ENCODE results near the gene ICAM4. TPM values are rescaled to one million over a fixed set of nuclear protein-coding genes. Genes with fewer than 3 reads are reported as not detected.
"Not testable (repeated sequence)": the region's sequence is repeated elsewhere in the genome, so short reads cannot be mapped to it uniquely, and the experiment has no call there.

Gene ICAM4
- total RNA-seq, 4 donors from 2014 or later = 1.3 TPM; not detected in 3

- DNase-seq (ENCODE audit: low spot score in 2 of 2) = no peak
- WGBS, 2 donors = 55 to 69% methylated on average over 22 to 23 of the region's 26 CpGs
- Histone ChIP-seq H3K36me3 (peaks cover 0 to 4% (median 0%) of the 10 kb centered on the region in 3 donors), H3K4me1 (peaks cover 0 to 32% (median 13%) of the 10 kb centered on the region in 4 donors), H3K4me3 (peak overlapping the region in 1 of 4 donors; percentile 92), H3K27me3 (no peaks in the 10 kb centered on the region), H3K9me3 (no peaks in the 10 kb centered on the region), H3K27ac (peak overlapping the region in 3 of 4 donors; percentile 70 to 97 (median 92))
- no peak for TF ChIP-seq CTCF (IDR thresholded peaks at IDR 0.05)
- TF ChIP-seq EP300 (IDR thresholded peaks at IDR 0.05) = no peak
- TF ChIP-seq POLR2A (IDR thresholded peaks at IDR 0.05) = no peak
These were observed 48.7 kb downstream of the ICAM4 start for GRCh38 chr19:10335352-10335985.

GRCh38 chr19:10336725-10337124 is 50.0 kb downstream of the ICAM4 start:
- H3K27ac ChIP-seq; H3K9me3 ChIP-seq; H3K27me3 ChIP-seq; DNase-seq (ENCODE audit: low spot score in 2 of 2); H3K4me3 ChIP-seq; H3K36me3 ChIP-seq: not testable (repeated sequence)
- WGBS, 2 donors = 91 to 96% methylated on average over 9 of the region's 9 CpGs
- peaks cover 0 to 28% (median 12%) of the 10 kb centered on the region in 4 donors for H3K4me1 ChIP-seq

Small RNA genes within 50 kb of the gene (small RNA-seq; reads per million reads assigned to genes)
- not detected for gene AC011511.1
- gene AC011511.4 = not detected

Other genes with a start within 250 kb of the ICAM4 start
- gene SHFL, start 200.6 kb upstream of the ICAM4 start, total RNA-seq = 10 to 100 TPM; 25.1 to 58.6 (median 43.4) TPM
- under 1 TPM in 3 of 4 donors, not detected in 1; 0.21 to 0.60 (median 0.22) TPM for gene ANGPTL6, start 184.3 kb upstream of the ICAM4 start, total RNA-seq
- gene PPAN, start 180.6 kb upstream of the ICAM4 start, total RNA-seq = 10 to 100 TPM; 25.7 to 45.3 (median 35.8) TPM
- 10 to 100 TPM in 1 of 4 donors, 1 to 10 TPM in 3; 2.1 to 19.5 (median 4.2) TPM for gene P2RY11, start 175.3 kb upstream of the ICAM4 start, total RNA-seq
- gene EIF3G, start 167.1 kb upstream of the ICAM4 start, total RNA-seq = 100 to 1,000 TPM; 263 to 326 (median 290) TPM
- 10 to 100 TPM; 48.2 to 72.9 (median 55.2) TPM for gene DNMT1, start 92.0 kb upstream of the ICAM4 start, total RNA-seq
- gene S1PR2, start 55.6 kb upstream of the ICAM4 start, total RNA-seq = 10 to 100 TPM; 11.6 to 13.3 (median 12.2) TPM
- 10 to 100 TPM; 37.9 to 83.1 (median 47.8) TPM for gene MRPL4, start 34.7 kb upstream of the ICAM4 start, total RNA-seq
- gene ICAM1, start 15.8 kb upstream of the ICAM4 start, total RNA-seq = 10 to 100 TPM; 14.7 to 50.1 (median 43.1) TPM
- gene ICAM5, start 3.0 kb downstream of the ICAM4 start, total RNA-seq = 1 to 10 TPM in 2 of 4 donors, under 1 TPM in 2; 0.21 to 2.7 (median 0.93) TPM
- gene ZGLP1, start 22.9 kb downstream of the ICAM4 start, total RNA-seq = 1 to 10 TPM; 2.9 to 4.5 (median 3.5) TPM
- gene FDX2, start 29.1 kb downstream of the ICAM4 start, total RNA-seq = 10 to 100 TPM; 10.0 to 29.1 (median 18.2) TPM
- 10 to 100 TPM; 22.2 to 34.2 (median 24.3) TPM for gene RAVER1, start 46.6 kb downstream of the ICAM4 start, total RNA-seq
- gene ICAM3, start 52.7 kb downstream of the ICAM4 start, total RNA-seq = 1 to 10 TPM; 3.1 to 9.8 (median 3.3) TPM
- gene TYK2, start 93.6 kb downstream of the ICAM4 start, total RNA-seq = 100 to 1,000 TPM; 112 to 166 (median 125) TPM
- gene CDC37, start 116.6 kb downstream of the ICAM4 start, total RNA-seq = 100 to 1,000 TPM; 127 to 260 (median 155) TPM
- gene PDE4A, start 133.6 kb downstream of the ICAM4 start, total RNA-seq = 10 to 100 TPM in 2 of 4 donors, 1 to 10 TPM in 2; 8.7 to 12.7 (median 10.0) TPM
- gene KEAP1, start 216.4 kb downstream of the ICAM4 start, total RNA-seq = 10 to 100 TPM; 45.4 to 52.4 (median 50.7) TPM
- under 1 TPM in 1 of 4 donors, not detected in 3; 0.84 TPM for gene S1PR5, start 230.5 kb downstream of the ICAM4 start, total RNA-seq

Data from tibial nerve (tissue), 4 donors.